H9 (cell line): ENCODE data around the gene TJP3. TPM values are rescaled to one million over a fixed set of nuclear protein-coding genes. Genes with fewer than 3 reads are reported as not detected.

ENCODE experiments used
- DNase-seq: peaks from one replicate; pipeline ENCODE4 v3.0.0-alpha.2; 2017
- H2AFZ ChIP-seq: one replicate; pipeline ENCODE4 v1.6.1; 2013; ENCODE audit warnings: mild to moderate bottlenecking, low read length, control low read depth, moderate library complexity
- H2AK5ac ChIP-seq: 2 replicates; pipeline ENCODE4 v1.6.1; 2013; ENCODE audit warnings: low read length, control low read depth, mixed read lengths; ENCODE audit not compliant: insufficient read length
- H2BK120ac ChIP-seq: one replicate; pipeline ENCODE4 v1.6.1; 2013; ENCODE audit warnings: low read depth, mild to moderate bottlenecking, low read length, control low read depth, inconsistent platforms; ENCODE audit not compliant: poor library complexity, severe bottlenecking
- H2BK12ac ChIP-seq: 2 replicates; pipeline ENCODE4 v1.6.1; 2013; ENCODE audit warnings: low read length, control low read depth, mixed read lengths, low read depth; ENCODE audit not compliant: insufficient read length
- H2BK15ac ChIP-seq: 2 replicates; pipeline ENCODE4 v1.6.1; 2013; ENCODE audit warnings: low read depth, low read length, control low read depth
- H2BK20ac ChIP-seq: one replicate; pipeline ENCODE4 v1.6.1; 2013; ENCODE audit warnings: low read depth, mild to moderate bottlenecking, low read length, control low read depth, inconsistent platforms; ENCODE audit not compliant: poor library complexity, severe bottlenecking
- H2BK5ac ChIP-seq: 2 replicates; pipeline ENCODE4 v1.6.1; 2013; ENCODE audit warnings: low read length, control low read depth, mixed read lengths; ENCODE audit not compliant: insufficient read length
- H3K14ac ChIP-seq: 2 replicates; pipeline ENCODE4 v1.6.1; 2013; ENCODE audit warnings: low read length, control low read depth; ENCODE audit not compliant: insufficient read depth
- H3K18ac ChIP-seq: 2 replicates; pipeline ENCODE4 v1.6.1; 2013; ENCODE audit warnings: low read depth, mild to moderate bottlenecking, mixed read lengths, low read length, control low read depth; ENCODE audit not compliant: insufficient read length
- H3K23ac ChIP-seq: 2 replicates; pipeline ENCODE4 v1.6.1; 2013; ENCODE audit warnings: low read length, control low read depth, mixed read lengths, low read depth; ENCODE audit not compliant: insufficient read length
- H3K23me2 ChIP-seq: 2 replicates; pipeline ENCODE4 v1.6.1; 2013; ENCODE audit warnings: low read depth, mild to moderate bottlenecking, mixed read lengths, low read length, control low read depth; ENCODE audit not compliant: insufficient read length, poor library complexity, severe bottlenecking
- H3K27ac ChIP-seq: 2 replicates; pipeline ENCODE4 v1.5.1; 2013; ENCODE audit warnings: low read length, control low read depth, mixed read lengths, low read depth; ENCODE audit not compliant: insufficient read length
- H3K27me3 ChIP-seq: 2 replicates; pipeline ENCODE4 v1.6.1; 2013; ENCODE audit warnings: low read length, control low read depth, inconsistent platforms; ENCODE audit not compliant: insufficient read depth
- H3K4ac ChIP-seq: 2 replicates; pipeline ENCODE4 v1.6.1; 2013; ENCODE audit warnings: low read depth, mild to moderate bottlenecking, control low read depth, inconsistent platforms, low read length, moderate library complexity
- H3K4me1 ChIP-seq: 2 replicates; pipeline ENCODE4 v1.6.1; 2013; ENCODE audit warnings: low read length, control low read depth, inconsistent platforms; ENCODE audit not compliant: insufficient read depth
- H3K4me2 ChIP-seq: 2 replicates; pipeline ENCODE4 v1.6.1; 2013; ENCODE audit warnings: low read length, control low read depth, mixed read lengths; ENCODE audit not compliant: insufficient read length, insufficient read depth
- H3K56ac ChIP-seq: 2 replicates; pipeline ENCODE4 v1.6.1; 2013; ENCODE audit warnings: low read depth, mild to moderate bottlenecking, mixed read lengths, low read length, control low read depth; ENCODE audit not compliant: insufficient read length
- H3K79me1 ChIP-seq: 2 replicates; pipeline ENCODE4 v1.6.1; 2013; ENCODE audit warnings: low read depth, mild to moderate bottlenecking, moderate library complexity, low read length, control low read depth, inconsistent platforms; ENCODE audit not compliant: insufficient read depth, poor library complexity, severe bottlenecking
- H3K79me2 ChIP-seq: 2 replicates; pipeline ENCODE4 v1.6.1; 2013; ENCODE audit warnings: low read length, control low read depth, inconsistent platforms; ENCODE audit not compliant: insufficient read depth
- H3K9ac ChIP-seq: 2 replicates; pipeline ENCODE4 v1.6.1; 2013; ENCODE audit warnings: low read length, control low read depth, mixed read lengths; ENCODE audit not compliant: insufficient read length; ENCODE audit errors: extremely low read depth
- H3K9me3 ChIP-seq: one replicate; pipeline ENCODE4 v1.6.1; 2013; ENCODE audit warnings: low read depth, low read length, inconsistent platforms; ENCODE audit not compliant: control insufficient read depth
- H3T11ph ChIP-seq: one replicate; pipeline ENCODE4 v1.6.1; 2013; ENCODE audit warnings: mild to moderate bottlenecking, low read length, control low read depth, inconsistent platforms
- H4K20me1 ChIP-seq: one replicate; pipeline ENCODE4 v1.6.1; 2013; ENCODE audit not compliant: control insufficient read depth, insufficient read length, insufficient read depth
- H4K5ac ChIP-seq: 2 replicates; pipeline ENCODE4 v1.6.1; 2013; ENCODE audit warnings: low read depth, mild to moderate bottlenecking, mixed read lengths, low read length, control low read depth; ENCODE audit not compliant: insufficient read length
- H4K8ac ChIP-seq: replicated peaks from 2 replicates; pipeline ENCODE4 v1.6.1; 2013; ENCODE audit warnings: low read length, control low read depth, mixed read lengths, low read depth; ENCODE audit not compliant: insufficient read length
- H4K91ac ChIP-seq: 2 replicates; pipeline ENCODE4 v1.6.1; 2013; ENCODE audit warnings: low read depth, mild to moderate bottlenecking, moderate library complexity, mixed read lengths, low read length, control low read depth; ENCODE audit not compliant: insufficient read length
- H3K27ac Mint-ChIP-seq, 3 experiments: 2 replicates in 2 of 3; 3 replicates in 1 of 3; pipeline ENCODE4 v1.8.0; 2020 to 2021; ENCODE audit warnings: mixed read lengths in 3 of 3, mild to moderate bottlenecking in 1 of 3, moderate library complexity in 1 of 3
- H3K27me3 Mint-ChIP-seq: 2 replicates; pipeline ENCODE4 v1.8.0; 2021; ENCODE audit warnings: low read depth, mild to moderate bottlenecking, moderate library complexity, mixed read lengths
- H3K36me3 Mint-ChIP-seq, 3 experiments: 2 replicates in 2 of 3; 3 replicates in 1 of 3; pipeline ENCODE4 v1.8.0; 2020 to 2021; ENCODE audit warnings: low read depth in 3 of 3, mixed read lengths in 3 of 3; ENCODE audit not compliant: insufficient read depth in 1 of 3
- H3K4me1 Mint-ChIP-seq, 2 experiments: 2 replicates each; pipeline ENCODE4 v1.8.0; 2020; ENCODE audit warnings: mixed read lengths in 2 of 2
- H3K4me3 Mint-ChIP-seq, 2 experiments: 2 replicates in 1 of 2; 3 replicates in 1 of 2; pipeline ENCODE4 v1.8.0; 2020 to 2021; ENCODE audit warnings: mild to moderate bottlenecking in 2 of 2, mixed read lengths in 2 of 2, moderate library complexity in 1 of 2
- H3K9me3 Mint-ChIP-seq, 2 experiments: 2 replicates in 1 of 2; 3 replicates in 1 of 2; pipeline ENCODE4 v1.8.0; 2020; ENCODE audit warnings: mild to moderate bottlenecking in 2 of 2, mixed read lengths in 2 of 2, moderate library complexity in 1 of 2
- WGBS: extraction: QIAGEN DNeasy Blood & Tissue Kit; methylation state at CpG from one replicate; pipeline ENCODE4 v1.1.7; 2013; ENCODE audit warnings: missing lambda C conversion rate, low lambda C conversion rate, mixed read lengths; ENCODE audit not compliant: insufficient read length; ENCODE audit errors: extremely low coverage; 5-methylcytosine and 5-hydroxymethylcytosine counted together
- total RNA-seq: library from RNA; stranded (reverse); gene quantifications from 2 replicates; pipeline ENCODE4 v1.2.1, GENCODE V29; 2021
- TF ChIP-seq, protein P1 (sequence below): fragments of 200-600 bp; sonication (generic); conservative IDR thresholded peaks from 3 replicates; pipeline ENCODE4 v1.8.0; 2021; ENCODE audit warnings: antibody characterized with exemption, mild to moderate bottlenecking

Gene TJP3
- total RNA-seq, 1 experiment from 2014 or later = 27.3 TPM

DNA sequence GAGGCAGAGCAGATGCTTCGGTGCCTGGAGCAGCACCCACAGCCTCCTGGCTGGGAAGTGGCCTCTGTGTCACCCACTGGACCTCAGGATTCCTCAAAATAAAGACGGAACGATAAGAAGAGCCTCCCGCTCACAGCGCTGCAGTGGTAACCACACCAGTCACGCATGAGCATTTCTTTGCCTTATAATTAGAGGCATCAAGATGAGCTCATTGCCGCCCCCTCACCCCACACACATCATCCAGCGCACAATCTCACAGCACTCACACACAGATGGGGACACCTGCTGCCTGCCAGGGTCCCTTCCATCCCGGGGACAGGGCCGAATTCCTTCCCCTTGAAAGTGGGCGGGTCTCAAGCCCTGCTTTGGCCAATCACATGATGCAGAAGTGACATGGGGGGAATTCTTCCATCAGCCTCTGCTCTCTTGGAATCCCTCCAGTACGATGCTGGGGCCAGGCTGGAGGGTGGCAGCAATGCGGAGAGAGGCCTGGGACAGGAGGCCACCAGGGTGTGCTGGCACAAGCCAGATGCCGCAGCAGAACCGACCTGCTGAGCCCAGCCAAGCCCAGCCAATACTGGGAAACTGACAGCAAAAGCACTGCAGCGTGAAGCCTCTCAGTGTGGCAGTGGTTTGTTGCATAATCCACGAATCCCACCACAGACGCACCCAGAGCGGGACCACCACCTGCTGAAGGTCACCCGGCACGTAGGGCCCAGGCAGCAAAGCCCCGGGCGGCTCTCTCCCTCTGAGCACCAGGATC lies 23.9 kb upstream of the TJP3 start:
- peaks cover 2% of the 10 kb centered on the region for H3K79me1 ChIP-seq
- no peak overlapping the region for H2BK120ac ChIP-seq
- peaks cover 2% of the 10 kb centered on the region; the same call in 1 of the 2 replicates for H3K79me2 ChIP-seq
- no peak overlapping the region for H3K4ac ChIP-seq
- H4K5ac ChIP-seq = no peak overlapping the region
- H2AK5ac ChIP-seq = peak overlapping the region; percentile 22
- peaks cover 13% of the 10 kb centered on the region; the same call in 1 of the 2 replicates for H3K4me1 ChIP-seq
- Mint-ChIP-seq H3K36me3 (peaks cover 19 to 26% (median 24%) of the 10 kb centered on the region in 3 experiments), H3K4me1 (peaks cover 37 to 45% of the 10 kb centered on the region in 2 experiments), H3K27me3 (no peaks in the 10 kb centered on the region), H3K9me3 (peaks cover 14% of the 10 kb centered on the region in 2 experiments), H3K4me3 (peak overlapping the region in 1 of 2 experiments; percentile 57; a peak in 1 of 5 replicates), H3K27ac (peak overlapping the region; percentile 35 to 97 (median 82); a peak in 4 of 7 replicates)
- no peak overlapping the region for H3T11ph ChIP-seq
- no peak overlapping the region for H3K4me2 ChIP-seq
- H2BK12ac ChIP-seq = no peak overlapping the region
- H3K27me3 ChIP-seq = no peaks in the 10 kb centered on the region
- 0 out of 2 replicates have a peak overlapping the region, but pooled peaks have one; percentile 4 for H3K14ac ChIP-seq
- no CpG with 5 or more reads among the region's 23 CpGs for WGBS
- no peak overlapping the region for H3K23ac ChIP-seq
- no peak overlapping the region for H4K8ac ChIP-seq
- H2BK20ac ChIP-seq = no peak overlapping the region
- H2BK5ac ChIP-seq = no peak overlapping the region
- no peak overlapping the region for H3K27ac ChIP-seq
- peak overlapping the region; percentile 8 for H3K18ac ChIP-seq
- no peak overlapping the region for H2AFZ ChIP-seq
- no peak for DNase-seq
- TF ChIP-seq, protein P1, sequence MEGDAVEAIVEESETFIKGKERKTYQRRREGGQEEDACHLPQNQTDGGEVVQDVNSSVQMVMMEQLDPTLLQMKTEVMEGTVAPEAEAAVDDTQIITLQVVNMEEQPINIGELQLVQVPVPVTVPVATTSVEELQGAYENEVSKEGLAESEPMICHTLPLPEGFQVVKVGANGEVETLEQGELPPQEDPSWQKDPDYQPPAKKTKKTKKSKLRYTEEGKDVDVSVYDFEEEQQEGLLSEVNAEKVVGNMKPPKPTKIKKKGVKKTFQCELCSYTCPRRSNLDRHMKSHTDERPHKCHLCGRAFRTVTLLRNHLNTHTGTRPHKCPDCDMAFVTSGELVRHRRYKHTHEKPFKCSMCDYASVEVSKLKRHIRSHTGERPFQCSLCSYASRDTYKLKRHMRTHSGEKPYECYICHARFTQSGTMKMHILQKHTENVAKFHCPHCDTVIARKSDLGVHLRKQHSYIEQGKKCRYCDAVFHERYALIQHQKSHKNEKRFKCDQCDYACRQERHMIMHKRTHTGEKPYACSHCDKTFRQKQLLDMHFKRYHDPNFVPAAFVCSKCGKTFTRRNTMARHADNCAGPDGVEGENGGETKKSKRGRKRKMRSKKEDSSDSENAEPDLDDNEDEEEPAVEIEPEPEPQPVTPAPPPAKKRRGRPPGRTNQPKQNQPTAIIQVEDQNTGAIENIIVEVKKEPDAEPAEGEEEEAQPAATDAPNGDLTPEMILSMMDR = no peak
- H3K9ac ChIP-seq = no peak overlapping the region
- H3K23me2 ChIP-seq = peaks cover 9% of the 10 kb centered on the region
- H2BK15ac ChIP-seq = no peak overlapping the region
- no peak overlapping the region for H3K56ac ChIP-seq
- peaks cover 7% of the 10 kb centered on the region for H4K20me1 ChIP-seq
- H4K91ac ChIP-seq = no peak overlapping the region
- H3K9me3 ChIP-seq = peaks cover 8% of the 10 kb centered on the region
